GM12872 (cell line): ENCODE measurements around the gene TGFB1.

Source experiments
- CTCF ChIP-seq: IDR thresholded peaks from 3 replicates; pipeline ENCODE4 v1.5.1; 2011; ENCODE audit warnings: low read depth, mild to moderate bottlenecking, low read length, moderate library complexity; ENCODE audit not compliant: insufficient read depth

TGFB1 gene

GRCh38 chr19:41356984-41357739 is 3.4 kb upstream of the TGFB1 start:
- no peak for TF ChIP-seq CTCF

GRCh38 chr19:41355802-41356201 is 2.1 kb upstream of the TGFB1 start:
- no peak for TF ChIP-seq CTCF

GRCh38 chr19:41355035-41355434 is 1.3 kb upstream of the TGFB1 start:
- TF ChIP-seq CTCF, result no peak

- no peak for TF ChIP-seq CTCF
Measured at GRCh38 chr19:41354343-41354953, 726 bp upstream of the TGFB1 start.

GRCh38 chr19:41352609-41353465 is 885 bp downstream of the TGFB1 start:
- TF ChIP-seq CTCF, result peak; percentile 83

- TF ChIP-seq CTCF, result no peak
Measured at GRCh38 chr19:41352279-41352608, 1.5 kb downstream of the TGFB1 start.
